Smooth muscle cell (in vitro differentiated cells): ENCODE results near the gene BCL2. TPM values are rescaled to one million over a fixed set of nuclear protein-coding genes. Genes with fewer than 3 reads are reported as not detected.

ENCODE experiments used
- DNase-seq: peaks from one replicate; lab custom pipeline; 2025; ENCODE audit not compliant: unreplicated experiment; lab: John Stamatoyannopoulos, UW
- H2AFZ ChIP-seq: fragments of 200-600 bp; sonication (generic); 2 replicates; pipeline ENCODE4 v1.6.0; 2016; ENCODE audit warnings: antibody characterized with exemption, low read depth, mild to moderate bottlenecking
- H3F3A ChIP-seq: fragments of 200-600 bp; sonication (generic); 2 replicates; pipeline ENCODE4 v1.6.0; 2017; ENCODE audit warnings: antibody characterized with exemption, low read depth
- H3K27ac ChIP-seq: fragments of 200-600 bp; sonication (generic); 2 replicates; pipeline ENCODE4 v1.5.1; 2016; ENCODE audit warnings: low read depth, mild to moderate bottlenecking
- H3K27me3 ChIP-seq: fragments of 200-600 bp; sonication (generic); 2 replicates; pipeline ENCODE4 v1.6.1; 2016; ENCODE audit warnings: low read depth, mild to moderate bottlenecking
- H3K36me3 ChIP-seq: fragments of 200-600 bp; sonication (generic); 2 replicates; pipeline ENCODE4 v1.5.1; 2016; ENCODE audit warnings: low read depth
- H3K4me1 ChIP-seq: fragments of 200-600 bp; sonication (generic); 2 replicates; pipeline ENCODE4 v1.5.1; 2016; ENCODE audit warnings: low read depth
- H3K4me2 ChIP-seq: fragments of 200-600 bp; sonication (generic); 2 replicates; pipeline ENCODE4 v1.6.0; 2016; ENCODE audit warnings: mild to moderate bottlenecking
- H3K4me3 ChIP-seq: fragments of 200-600 bp; sonication (generic); 2 replicates; pipeline ENCODE4 v1.5.1; 2016; ENCODE audit warnings: mild to moderate bottlenecking
- H3K79me2 ChIP-seq: fragments of 200-600 bp; sonication (generic); 2 replicates; pipeline ENCODE4 v1.6.0; 2016; ENCODE audit warnings: low read depth, mild to moderate bottlenecking
- H3K9ac ChIP-seq: fragments of 200-600 bp; sonication (generic); 2 replicates; pipeline ENCODE4 v1.6.0; 2016; ENCODE audit warnings: low read depth
- H3K9me3 ChIP-seq: fragments of 200-600 bp; sonication (generic); replicated peaks from 2 replicates; pipeline ENCODE4 v1.5.1; 2016; ENCODE audit warnings: low read depth
- H4K20me1 ChIP-seq: fragments of 200-600 bp; sonication (generic); 2 replicates; pipeline ENCODE4 v1.6.0; 2016; ENCODE audit warnings: low read depth
- CTCF ChIP-seq: fragments of 200-600 bp; sonication (generic); IDR thresholded peaks from 2 replicates; pipeline ENCODE4 v1.5.1; 2017; ENCODE audit warnings: borderline replicate concordance, mild to moderate bottlenecking, antibody characterized with exemption; ENCODE audit not compliant: insufficient read depth, poor library complexity, severe bottlenecking
- WGBS: methylation state at CpG from one replicate; pipeline ENCODE4 v1.1.7; 2016; ENCODE audit warnings: low lambda C conversion rate; 5-methylcytosine and 5-hydroxymethylcytosine counted together
- polyA plus RNA-seq: library from polyadenylated mRNA; unstranded; fragments of >200 nt; fragmentation: Nextera tagmentation; extraction: Ambion mirVana; gene quantifications from 2 replicates; pipeline ENCODE4 v1.2.1, GENCODE V29; 2016
- total RNA-seq: library from RNA; depleted of rRNA; stranded (reverse); fragments of >200 nt; gene quantifications from 2 replicates; pipeline ENCODE4 v1.2.3, GENCODE V29; 2014

The BCL2 gene
- total and polyA plus RNA-seq, 2 experiments from 2014 or later: 0.85 TPM; not detected in 1

DNA sequence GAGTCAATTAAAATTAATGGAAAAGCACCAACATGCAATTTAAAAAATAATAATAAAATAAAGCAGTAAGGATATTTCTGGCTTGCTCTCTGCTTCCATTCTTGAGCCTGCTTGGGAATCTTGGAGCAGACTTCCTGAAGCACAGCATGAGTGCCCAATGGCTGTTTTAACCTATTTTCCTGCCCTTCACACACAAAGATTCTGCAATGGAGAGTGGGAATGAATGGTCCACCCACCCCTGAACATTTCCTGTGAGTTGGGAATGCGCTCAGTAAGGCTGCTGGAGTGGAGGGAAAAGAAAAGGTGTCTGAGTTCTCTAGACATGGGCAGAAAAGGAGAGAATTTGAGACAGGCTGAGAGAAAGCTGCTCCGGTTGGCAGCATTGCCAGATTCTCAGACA is 140.6 kb downstream of the BCL2 start:
- H3F3A ChIP-seq: no peaks in the 10 kb centered on the region
- H3K4me2 ChIP-seq: no peak overlapping the region
- no peak overlapping the region for H2AFZ ChIP-seq
- H3K9ac ChIP-seq: no peak overlapping the region
- TF ChIP-seq CTCF: no peak
- H3K27me3 ChIP-seq: peaks cover 46% of the 10 kb centered on the region
- DNase-seq: no peak
- H3K27ac ChIP-seq: no peak overlapping the region
- no peak overlapping the region for H3K4me3 ChIP-seq
- WGBS: 86% methylated on average over 2 of the region's 2 CpGs
- H3K4me1 ChIP-seq: no peaks in the 10 kb centered on the region
- no peaks in the 10 kb centered on the region for H4K20me1 ChIP-seq
- no peaks in the 10 kb centered on the region for H3K9me3 ChIP-seq
- H3K36me3 ChIP-seq: no peaks in the 10 kb centered on the region
- H3K79me2 ChIP-seq: no peaks in the 10 kb centered on the region

GRCh38 chr18:63177919-63178821 is 141.4 kb downstream of the BCL2 start:
- no peak for TF ChIP-seq CTCF
- H3K27ac ChIP-seq: no peak overlapping the region
- peaks cover 45% of the 10 kb centered on the region for H3K27me3 ChIP-seq
- 91% methylated on average over 25 of the region's 25 CpGs for WGBS
- H3K4me3 ChIP-seq: no peak overlapping the region
- H2AFZ ChIP-seq: no peak overlapping the region
- DNase-seq: no peak
- H3F3A ChIP-seq: no peaks in the 10 kb centered on the region
- no peaks in the 10 kb centered on the region for H3K36me3 ChIP-seq
- no peaks in the 10 kb centered on the region for H3K4me1 ChIP-seq
- no peak overlapping the region for H3K9ac ChIP-seq
- no peak overlapping the region for H3K4me2 ChIP-seq
- no peaks in the 10 kb centered on the region for H3K9me3 ChIP-seq
- H3K79me2 ChIP-seq: no peaks in the 10 kb centered on the region
- H4K20me1 ChIP-seq: no peaks in the 10 kb centered on the region

DNA sequence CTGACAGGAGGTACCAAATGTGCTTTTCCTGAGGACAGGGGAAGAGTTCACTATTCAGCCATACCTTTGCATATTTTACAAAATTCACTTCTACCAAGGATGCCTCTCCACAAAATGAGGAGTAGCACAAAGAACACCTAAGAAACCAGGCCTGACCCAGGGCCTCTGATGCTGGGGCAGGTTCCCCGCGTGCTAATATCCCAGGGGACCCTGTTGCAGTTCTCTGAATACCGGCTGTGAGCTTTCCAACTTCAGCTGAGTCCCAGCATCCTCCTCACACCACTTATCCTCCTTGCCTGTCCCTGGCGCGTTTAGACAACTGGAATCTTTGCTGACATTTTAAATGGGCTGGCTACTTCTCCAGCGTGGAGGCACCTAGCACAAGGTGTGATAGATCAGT is 142.3 kb downstream of the BCL2 start:
- H2AFZ ChIP-seq: no peak overlapping the region
- no peak for DNase-seq
- no peaks in the 10 kb centered on the region for H3K79me2 ChIP-seq
- H3K4me2 ChIP-seq: no peak overlapping the region
- no peak overlapping the region for H3K4me3 ChIP-seq
- H3K9ac ChIP-seq: no peak overlapping the region
- H3F3A ChIP-seq: no peaks in the 10 kb centered on the region
- H3K27me3 ChIP-seq: peaks cover 42% of the 10 kb centered on the region
- H3K27ac ChIP-seq: no peak overlapping the region
- WGBS: 88% methylated on average over 6 of the region's 6 CpGs
- no peaks in the 10 kb centered on the region for H3K36me3 ChIP-seq
- no peaks in the 10 kb centered on the region for H3K9me3 ChIP-seq
- no peaks in the 10 kb centered on the region for H4K20me1 ChIP-seq
- no peak for TF ChIP-seq CTCF
- H3K4me1 ChIP-seq: no peaks in the 10 kb centered on the region

DNA sequence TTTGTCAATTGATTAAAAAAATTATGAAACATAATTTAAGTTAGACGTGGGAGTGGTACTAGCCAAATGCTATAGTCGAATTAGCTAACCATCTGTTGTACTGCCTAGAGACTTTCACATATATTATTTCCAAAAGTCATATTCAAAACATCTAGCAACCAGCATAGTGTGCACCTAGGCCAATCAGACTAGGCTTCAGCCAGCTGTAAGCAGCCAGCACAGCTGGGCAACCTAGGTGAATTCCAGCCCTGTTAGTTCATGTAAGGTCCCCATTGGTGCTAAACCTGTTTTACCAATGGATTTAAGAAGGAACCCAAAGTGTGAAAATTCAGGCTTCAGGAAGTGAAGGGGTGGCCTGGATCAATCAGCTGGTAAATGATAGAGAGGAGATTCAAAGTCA is 144.3 kb downstream of the BCL2 start:
- H3K27ac ChIP-seq: no peak overlapping the region
- DNase-seq: no peak
- no peaks in the 10 kb centered on the region for H3K79me2 ChIP-seq
- H4K20me1 ChIP-seq: no peaks in the 10 kb centered on the region
- H3K36me3 ChIP-seq: no peaks in the 10 kb centered on the region
- H3K4me3 ChIP-seq: no peak overlapping the region
- no peak overlapping the region for H2AFZ ChIP-seq
- no peaks in the 10 kb centered on the region for H3F3A ChIP-seq
- no peaks in the 10 kb centered on the region for H3K9me3 ChIP-seq
- H3K9ac ChIP-seq: no peak overlapping the region
- 92% methylated on average over 2 of the region's 2 CpGs for WGBS
- H3K4me2 ChIP-seq: no peak overlapping the region
- no peak for TF ChIP-seq CTCF
- no peaks in the 10 kb centered on the region for H3K4me1 ChIP-seq
- H3K27me3 ChIP-seq: peaks cover 23% of the 10 kb centered on the region
